B cell (primary cell): ENCODE results near the gene FXYD3. TPM values are rescaled to one million over a fixed set of nuclear protein-coding genes. Genes with fewer than 3 reads are reported as not detected.

Experiments used
- ATAC-seq: fragments of 200-7000 bp; cut with Tn5 transposase; one replicate; pipeline ENCODE4 v1.10.0; 2021; ENCODE audit warnings: low read depth, mild to moderate bottlenecking, moderate number of reproducible peaks, moderate library complexity
- CTCF ChIA-PET: fragments of 350-600 bp; sonication (Branson Sonifier 250); formaldehyde crosslinking; loops from one replicate; lab custom pipeline; 2021; ENCODE audit warnings: antibody characterized with exemption, inconsistent platforms; lab: Charles Lee
- POLR2A ChIA-PET: fragments of 350-600 bp; sonication (Branson Sonifier 250); formaldehyde crosslinking; loops from one replicate; lab custom pipeline; 2021; ENCODE audit warnings: antibody characterized with exemption; lab: Charles Lee
- DNase-seq: peaks from one replicate; pipeline ENCODE4 v3.0.0; 2013
- H2AFZ ChIP-seq: 2 replicates; pipeline ENCODE4 v1.6.1; 2012; ENCODE audit warnings: mild to moderate bottlenecking, low read depth, low read length; ENCODE audit not compliant: insufficient read depth, poor library complexity, severe bottlenecking
- H3K27ac ChIP-seq, 2 donors: 1 replicate in 1 of 2; 2 replicates in 1 of 2; pipeline ENCODE4 v1.5.1; 2012 to 2013; ENCODE audit warnings: low read length in 2 of 2, mild to moderate bottlenecking in 2 of 2, moderate library complexity in 1 of 2
- H3K27me3 ChIP-seq, 4 experiments: fragments of 200-600 bp in 1 of 4; sonication (generic) in 1 of 4; replicated peaks in 1 of 4; 1 replicate in 2 of 4; 2 replicates in 2 of 4; pipeline versions ENCODE4 v1.6.1 to v1.7.0; 2013 to 2016; ENCODE audit warnings: low read length in 3 of 4, mild to moderate bottlenecking in 2 of 4, mixed read lengths in 1 of 4, moderate library complexity in 1 of 4; ENCODE audit not compliant: insufficient read depth in 4 of 4, control insufficient read depth in 3 of 4; ENCODE audit errors: control extremely low read depth in 1 of 4
- H3K36me3 ChIP-seq, 2 experiments: replicated peaks in 1 of 2; 1 replicate in 1 of 2; 2 replicates in 1 of 2; pipeline versions ENCODE4 v1.6.1 to v1.7.1; 2013; ENCODE audit warnings: low read length in 1 of 2; ENCODE audit not compliant: insufficient read depth in 2 of 2, control insufficient read depth in 1 of 2; ENCODE audit errors: control extremely low read depth in 1 of 2, extremely low read depth in 1 of 2
- H3K4me1 ChIP-seq, 2 donors: fragments of 200-600 bp in 1 of 2; sonication (generic) in 1 of 2; 1 replicate in 1 of 2; 2 replicates in 1 of 2; pipeline versions ENCODE4 v1.5.1 to v1.6.1; 2013 to 2017; ENCODE audit warnings: low read length in 2 of 2; ENCODE audit not compliant: control insufficient read depth in 2 of 2, insufficient read depth in 2 of 2
- H3K4me2 ChIP-seq: replicated peaks from 2 replicates; pipeline ENCODE3; 2012; ENCODE audit warnings: mild to moderate bottlenecking, low read depth, low read length; ENCODE audit not compliant: poor library complexity, severe bottlenecking
- H3K4me3 ChIP-seq, 5 experiments: fragments of 200-600 bp in 1 of 5; sonication (generic) in 1 of 5; 1 replicate in 3 of 5; 2 replicates in 2 of 5; pipeline versions ENCODE4 v1.5.1 to v1.7.0; 2011 to 2016; ENCODE audit warnings: low read length in 4 of 5, mild to moderate bottlenecking in 4 of 5, low read depth in 2 of 5, control low read depth in 1 of 5, moderate library complexity in 1 of 5; ENCODE audit not compliant: insufficient read depth in 1 of 5; ENCODE audit errors: control extremely low read depth in 1 of 5, extremely low read depth in 1 of 5
- H3K79me2 ChIP-seq: fragments of 200-600 bp; sonication (generic); one replicate; pipeline ENCODE4 v1.6.0; 2016; ENCODE audit warnings: low read length; ENCODE audit not compliant: control insufficient read depth, insufficient read depth
- H3K9ac ChIP-seq: fragments of 200-600 bp; sonication (generic); 2 replicates; pipeline ENCODE4 v1.6.1; 2017; ENCODE audit warnings: mild to moderate bottlenecking, low read length, moderate library complexity
- H3K9me3 ChIP-seq, 3 donors: one replicate each; pipeline versions ENCODE4 v1.6.1 to v1.7.1; 2013; ENCODE audit warnings: low read length in 2 of 3; ENCODE audit not compliant: control insufficient read depth in 2 of 3, insufficient read depth in 1 of 3; ENCODE audit errors: control extremely low read depth in 1 of 3
- H4K20me1 ChIP-seq: 2 replicates; pipeline ENCODE4 v1.6.0; 2012; ENCODE audit warnings: mild to moderate bottlenecking, low read length; ENCODE audit not compliant: insufficient read depth, control insufficient read depth, poor library complexity, severe bottlenecking
- H3K27ac Mint-ChIP-seq: one replicate; pipeline ENCODE4 v1.8.0; 2021; ENCODE audit warnings: mixed read lengths
- H3K27me3 Mint-ChIP-seq: one replicate; pipeline ENCODE4 v1.8.0; 2021; ENCODE audit warnings: mixed read lengths
- H3K4me1 Mint-ChIP-seq: one replicate; pipeline ENCODE4 v1.8.0; 2021; ENCODE audit warnings: mixed read lengths
- H3K4me3 Mint-ChIP-seq: one replicate; pipeline ENCODE4 v1.8.0; 2021; ENCODE audit warnings: mixed read lengths
- H3K9me3 Mint-ChIP-seq: one replicate; pipeline ENCODE4 v1.8.0; 2022; ENCODE audit warnings: mixed read lengths; ENCODE audit not compliant: insufficient read depth
- CTCF ChIP-seq: fragments of 200-600 bp; IDR thresholded peaks from one replicate; pipeline ENCODE4 v1.8.0; 2022; ENCODE audit warnings: antibody characterized with exemption, mild to moderate bottlenecking
- EZH2 ChIP-seq: IDR thresholded peaks from 2 replicates; pipeline ENCODE4 v1.6.1; 2012; ENCODE audit warnings: borderline replicate concordance, low read depth, mild to moderate bottlenecking, moderate library complexity, low read length; ENCODE audit not compliant: insufficient read depth, poor library complexity, severe bottlenecking
- WGBS: methylation state at CpG from one replicate; pipeline ENCODE4 v1.1.5; 2013; ENCODE audit warnings: missing lambda C conversion rate; ENCODE audit not compliant: insufficient coverage; 5-methylcytosine and 5-hydroxymethylcytosine counted together
- intact Hi-C: fragments of 100-400 bp; cut with micrococcal nuclease; formaldehyde crosslinking; loops from one replicate; pipeline ENCODE4 v1.10.0; 2022
- polyA plus RNA-seq: library from polyadenylated mRNA; depleted of rRNA; stranded (reverse); fragments of >200 nt; gene quantifications from 2 replicates; pipeline ENCODE4 v1.2.3, GENCODE V29; 2012
- total RNA-seq, 2 donors: library from RNA; stranded (reverse); fragments of 120-200 nt in 1 of 2; gene quantifications; 1 replicate in 1 of 2; 2 replicates in 1 of 2; pipeline versions ENCODE4 v1.2.3 to v1.2.4, GENCODE V29; 2013 to 2022

Gene FXYD3
- total and polyA plus RNA-seq, 2 donors (not counting 1 experiment from before 2014, with no cell fraction given), result not detected

GRCh38 chr19:35162471-35163326, 47.1 kb downstream of the FXYD3 start:
- 100% methylated on average over 4 of the region's 6 CpGs for WGBS

More at GRCh38 chr19:35162471-35163326, 47.1 kb downstream of the FXYD3 start:
- Histone ChIP-seq H3K9ac (no peak overlapping the region), H3K79me2 (peaks cover 10% of the 10 kb centered on the region), H3K27me3 (no peaks in the 10 kb centered on the region), H3K36me3 (peaks cover 10 to 99% of the 10 kb centered on the region in 2 experiments), H3K4me1 (peaks cover 18 to 19% of the 10 kb centered on the region in 2 donors), H2AFZ (no peak overlapping the region), H4K20me1 (peaks cover 30% of the 10 kb centered on the region), H3K9me3 (peaks cover 0 to 18% (median 7%) of the 10 kb centered on the region in 3 donors), H3K27ac (no peak overlapping the region), H3K4me2 (no peak overlapping the region), H3K4me3 (no peak overlapping the region)
- intact Hi-C loops, result no loop called here
- POLR2A ChIA-PET, result interaction anchor here (0.7 kb wide), 2 partner anchors 8 to 591 kb away, joined by 4 to 5 read pairs; partner anchors contain the start of gene FXYD5
- ATAC-seq (no peak), DNase-seq (no peak)
- Mint-ChIP-seq H3K4me1 (peaks cover 35% of the 10 kb centered on the region), H3K9me3 (no peaks in the 10 kb centered on the region), H3K27ac (peak overlapping the region; percentile 32), H3K4me3 (no peak overlapping the region), H3K27me3 (no peaks in the 10 kb centered on the region)
- CTCF ChIA-PET, result interaction anchor here (0.7 to 2.0 kb wide), 4 partner anchors 9 to 17 kb away, joined by 3 to 5 read pairs (median 3); partner anchors contain the start of gene FXYD5
- TF ChIP-seq CTCF, result no peak
- no peak for TF ChIP-seq EZH2
